Erythroblast (primary cell): ENCODE data around the gene STAC3.

Experiments
- GATA1 ChIP-seq: IDR thresholded peaks from 2 replicates; pipeline ENCODE4 v1.6.1; 2011; ENCODE audit warnings: low read depth, mild to moderate bottlenecking, control low read depth, low read length, moderate library complexity
- POLR2A ChIP-seq: IDR thresholded peaks from 2 replicates; pipeline ENCODE4 v1.6.1; 2011; ENCODE audit warnings: mild to moderate bottlenecking, low read length

DNA sequence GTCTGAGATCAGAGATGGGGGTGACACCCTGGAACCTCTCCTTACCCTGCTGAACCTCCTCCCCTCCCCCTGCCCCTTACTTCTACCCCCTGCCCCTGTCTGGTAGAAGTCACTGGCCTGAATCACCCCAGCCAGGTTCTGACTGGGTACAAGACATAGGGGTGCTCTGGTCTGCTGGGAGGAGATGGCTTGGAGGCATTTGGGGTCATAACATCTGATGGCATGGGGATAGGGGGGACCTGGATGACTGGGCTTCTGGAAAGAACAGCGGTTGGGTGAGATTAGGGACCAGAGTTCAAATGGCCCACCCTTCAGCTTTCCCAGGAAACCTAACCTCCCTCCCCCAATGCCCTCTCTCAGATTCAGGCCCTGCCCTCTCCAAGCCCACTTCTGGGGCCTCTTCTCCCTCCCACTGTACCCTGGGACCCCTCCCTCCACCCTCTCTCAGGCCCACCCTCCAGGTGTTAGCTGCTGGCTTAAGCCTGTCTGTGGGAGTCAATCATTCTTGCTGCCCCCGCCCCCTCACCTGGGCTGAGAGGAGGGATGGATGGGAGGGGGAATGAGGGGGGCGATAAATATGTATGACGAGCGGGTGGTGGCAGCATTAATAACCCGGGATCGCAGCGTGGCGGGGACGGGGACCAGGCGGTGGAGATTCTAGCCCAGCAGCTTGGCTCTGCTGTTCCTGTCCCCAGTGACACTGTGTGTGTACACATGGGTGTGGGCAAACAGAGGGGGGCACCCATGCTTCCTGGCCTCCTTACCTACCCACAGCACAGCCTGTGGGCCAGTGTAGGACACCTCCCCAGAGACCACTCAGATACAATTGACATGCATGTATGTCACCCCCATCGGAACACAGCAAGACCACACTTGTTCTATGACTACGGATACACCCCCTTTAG lies 28.4 kb downstream of the STAC3 start:
- TF ChIP-seq POLR2A, result no peak
- TF ChIP-seq GATA1, result no peak
